Brain pericyte (primary cell): ENCODE measurements around the gene DLX1.
"Not testable (repeated sequence)": the region's sequence is repeated elsewhere in the genome, so short reads cannot be mapped to it uniquely, and the experiment has no call there.

Experiments
- DNase-seq: peaks from one replicate; pipeline ENCODE4 v3.0.0-alpha.2; 2012; ENCODE audit warnings: low read depth, low spot score

DLX1 gene

GRCh38 chr2:172085460-172086159, at the start of gene DLX1:
DLX1 (plus strand) TSS chr2:172085507; CDS start chr2:172085678, 171 bp downstream.
- DNase-seq: no peak

GRCh38 chr2:172038121-172038520, 47.2 kb upstream of the DLX1 start:
- DNase-seq: no peak

- no peak for DNase-seq
Observed at GRCh38 chr2:172038604-172039003, 46.7 kb upstream of the DLX1 start.

- no peak for DNase-seq
Observed at GRCh38 chr2:172039011-172039704, 46.1 kb upstream of the DLX1 start.

GRCh38 chr2:172040311-172040710, 45.0 kb upstream of the DLX1 start:
- DNase-seq: no peak

GRCh38 chr2:172046080-172046678, 39.1 kb upstream of the DLX1 start:
- no peak for DNase-seq

GRCh38 chr2:172046866-172047565, 38.3 kb upstream of the DLX1 start:
- DNase-seq: no peak

- no peak for DNase-seq
Observed at GRCh38 chr2:172047566-172048507, 37.5 kb upstream of the DLX1 start.

- DNase-seq: no peak
Observed at GRCh38 chr2:172048508-172049503, 36.5 kb upstream of the DLX1 start.

- no peak for DNase-seq
Observed at GRCh38 chr2:172049567-172050120, 35.7 kb upstream of the DLX1 start.

GRCh38 chr2:172050479-172051125, 34.7 kb upstream of the DLX1 start:
- no peak for DNase-seq

- DNase-seq: peak; percentile 50
Observed at GRCh38 chr2:172052000-172052983, 33.0 kb upstream of the DLX1 start.

- DNase-seq: no peak
Observed at GRCh38 chr2:172053486-172053885, 31.8 kb upstream of the DLX1 start.

- DNase-seq: no peak
Observed at GRCh38 chr2:172056293-172056692, 29.0 kb upstream of the DLX1 start.

GRCh38 chr2:172058660-172059059, 26.6 kb upstream of the DLX1 start:
- no peak for DNase-seq

GRCh38 chr2:172060118-172060517, 25.2 kb upstream of the DLX1 start:
- DNase-seq: not testable (repeated sequence)

- DNase-seq: no peak
Observed at GRCh38 chr2:172062402-172063004, 22.8 kb upstream of the DLX1 start.
